Kidney capillary endothelial cell (primary cell): Measurements from ENCODE around the gene AMDHD1.

Experiments
- DNase-seq: peaks from one replicate; pipeline ENCODE4 v3.0.0-alpha.2; 2018; ENCODE audit warnings: low spot score

Gene AMDHD1, protein sequence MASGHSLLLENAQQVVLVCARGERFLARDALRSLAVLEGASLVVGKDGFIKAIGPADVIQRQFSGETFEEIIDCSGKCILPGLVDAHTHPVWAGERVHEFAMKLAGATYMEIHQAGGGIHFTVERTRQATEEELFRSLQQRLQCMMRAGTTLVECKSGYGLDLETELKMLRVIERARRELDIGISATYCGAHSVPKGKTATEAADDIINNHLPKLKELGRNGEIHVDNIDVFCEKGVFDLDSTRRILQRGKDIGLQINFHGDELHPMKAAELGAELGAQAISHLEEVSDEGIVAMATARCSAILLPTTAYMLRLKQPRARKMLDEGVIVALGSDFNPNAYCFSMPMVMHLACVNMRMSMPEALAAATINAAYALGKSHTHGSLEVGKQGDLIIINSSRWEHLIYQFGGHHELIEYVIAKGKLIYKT

DNA sequence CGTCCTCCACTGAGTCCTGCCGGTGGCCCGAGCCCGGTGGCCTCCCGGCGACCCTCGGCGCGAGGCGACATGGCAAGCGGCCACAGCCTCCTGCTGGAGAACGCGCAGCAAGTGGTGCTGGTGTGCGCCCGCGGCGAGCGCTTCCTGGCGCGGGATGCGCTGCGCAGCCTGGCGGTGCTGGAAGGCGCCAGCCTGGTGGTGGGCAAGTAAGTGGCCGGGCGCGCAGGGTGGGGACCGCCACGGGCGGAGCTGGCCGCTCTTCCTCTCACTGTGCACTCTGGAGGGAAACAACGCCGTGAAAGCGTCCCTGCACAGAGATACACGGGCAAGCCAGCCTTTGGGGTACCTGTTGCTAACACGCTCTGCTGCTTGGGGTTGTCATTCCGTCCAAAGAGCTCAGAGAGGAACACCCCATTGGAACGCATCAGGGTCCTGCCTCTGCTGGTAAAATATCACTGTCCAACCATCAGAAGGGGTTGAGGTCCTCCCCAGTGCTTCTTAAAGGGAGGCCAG, at the start of gene AMDHD1:
Gene AMDHD1, plus strand, starts transcription at position 2 of the 513 bp plus-strand sequence. Its CDS starts 68 bp downstream, at position 70.
- peak; percentile 40 for DNase-seq

DNA sequence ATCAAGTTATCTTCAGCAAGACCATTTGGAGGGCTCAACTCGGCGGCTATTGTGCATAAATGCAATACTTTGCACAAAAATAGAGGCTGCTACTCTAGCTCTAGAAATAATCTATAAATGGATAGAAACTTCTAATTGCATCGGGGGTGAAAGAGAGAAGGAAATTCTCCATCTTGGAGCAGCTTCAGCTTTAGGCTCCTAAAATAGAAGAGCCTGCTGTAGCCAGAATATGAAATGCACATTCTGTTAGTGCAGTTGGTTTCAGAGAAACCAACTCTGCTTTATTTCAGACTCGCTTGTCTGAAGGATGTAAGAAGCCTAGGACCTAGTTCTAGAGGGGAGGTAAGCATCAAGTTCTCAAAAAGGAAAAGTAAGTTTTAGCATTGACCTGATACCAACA, 46.3 kb upstream of the AMDHD1 start:
- DNase-seq, result no peak

DNA sequence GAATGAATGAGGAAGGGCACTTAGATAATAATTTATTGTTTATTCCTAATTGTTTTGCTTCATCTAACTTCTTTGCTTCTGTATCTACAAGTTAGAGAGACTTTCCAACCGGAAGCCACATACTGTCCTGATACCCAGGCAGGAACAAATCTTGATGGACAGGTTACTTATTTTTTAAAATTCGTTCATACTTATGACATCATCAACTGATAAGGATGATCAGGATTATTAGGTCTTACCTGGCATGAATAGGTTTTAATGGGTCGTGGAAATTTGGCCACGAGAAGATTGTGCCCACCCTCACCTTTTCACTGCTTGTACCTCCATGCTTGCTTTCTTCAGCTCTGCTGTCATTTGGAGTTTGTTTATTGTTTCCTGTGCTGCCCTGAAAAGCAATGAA, 45.0 kb upstream of the AMDHD1 start:
- DNase-seq, result no peak

DNA sequence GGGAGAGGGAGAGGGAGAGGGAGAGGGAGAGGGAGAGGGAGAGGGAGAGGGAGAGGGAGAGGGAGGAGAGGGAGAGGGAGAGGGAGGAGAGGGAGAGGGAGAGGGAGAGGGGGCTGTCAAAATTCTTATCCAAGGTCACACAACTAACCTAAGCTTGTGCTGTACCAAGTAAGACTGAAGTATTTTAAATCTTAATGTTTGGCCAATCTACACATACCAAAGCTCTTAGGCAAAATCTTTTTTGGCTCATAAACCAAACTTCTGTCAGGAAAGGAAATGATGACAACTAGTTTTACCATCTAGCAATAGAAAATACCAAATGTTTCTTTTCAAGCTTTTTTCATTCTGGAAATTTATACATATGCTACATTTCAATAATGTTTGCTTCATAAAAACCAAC, 34.6 kb upstream of the AMDHD1 start:
- no peak for DNase-seq

- no peak for DNase-seq
Measured at GRCh38 chr12:95909871-95910270, 33.3 kb upstream of the AMDHD1 start.

DNA sequence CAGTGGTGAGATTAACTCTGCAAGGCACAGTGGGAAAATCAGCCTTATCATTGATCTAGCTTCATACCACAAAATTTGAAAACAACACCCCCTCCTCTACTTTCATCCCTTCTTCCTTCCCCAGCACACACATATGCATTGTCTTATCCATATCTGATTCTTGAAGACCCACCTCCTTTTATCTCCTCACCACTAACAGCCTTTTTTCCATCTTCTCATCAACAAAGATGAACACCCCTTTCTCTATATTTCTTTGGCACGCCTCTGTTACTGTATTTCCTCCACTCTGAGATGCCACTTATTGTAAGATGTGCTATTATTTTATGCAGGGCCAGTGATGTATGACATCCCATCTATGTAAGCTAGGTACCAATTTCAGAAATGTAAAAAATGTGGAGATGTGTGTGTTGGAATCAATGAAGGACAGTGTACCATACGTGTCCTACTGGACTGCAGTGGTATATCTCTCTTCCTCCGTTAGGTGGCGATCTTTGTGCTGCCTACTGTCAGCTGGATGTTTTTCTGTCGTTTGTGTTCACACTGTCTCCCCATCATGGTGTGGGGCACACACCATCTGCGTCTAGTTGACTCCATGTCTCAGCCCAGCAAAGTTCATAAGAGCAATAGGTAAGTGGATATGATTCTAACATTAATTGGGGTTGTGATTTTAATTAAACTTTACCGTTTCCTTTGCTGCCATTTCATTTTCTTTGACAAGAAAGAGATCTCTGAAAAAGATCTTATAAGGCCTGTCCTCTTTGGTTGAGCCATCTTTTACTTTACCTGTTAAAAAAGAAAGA, 24.7 kb upstream of the AMDHD1 start:
- peak; percentile 44 for DNase-seq

GRCh38 chr12:95919110-95919509, 24.0 kb upstream of the AMDHD1 start:
- DNase-seq, result no peak

- no peak for DNase-seq
Measured at GRCh38 chr12:95922231-95922630, 20.9 kb upstream of the AMDHD1 start.

DNA sequence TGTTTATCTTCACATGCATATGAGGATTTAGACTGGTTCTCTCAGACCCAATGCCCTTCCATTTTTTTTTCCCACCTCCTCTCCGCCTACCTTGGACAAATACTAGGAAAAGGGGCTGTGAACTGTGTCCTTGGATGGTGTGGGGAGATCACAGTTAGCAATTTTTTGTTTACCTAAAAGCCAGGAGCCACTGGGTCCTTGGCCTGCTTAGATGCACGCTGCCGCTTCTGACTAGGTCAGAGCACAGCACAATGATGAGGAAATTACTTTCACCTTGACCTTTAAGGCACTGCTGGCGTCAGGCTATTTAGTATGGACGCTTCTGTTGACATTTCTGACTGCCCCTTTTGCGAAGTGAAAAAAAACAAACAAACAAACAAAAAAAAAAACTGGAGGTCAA, 2.6 kb upstream of the AMDHD1 start:
- no peak for DNase-seq

- DNase-seq, result no peak
Measured at GRCh38 chr12:95942101-95942523, 1.0 kb upstream of the AMDHD1 start.

DNA sequence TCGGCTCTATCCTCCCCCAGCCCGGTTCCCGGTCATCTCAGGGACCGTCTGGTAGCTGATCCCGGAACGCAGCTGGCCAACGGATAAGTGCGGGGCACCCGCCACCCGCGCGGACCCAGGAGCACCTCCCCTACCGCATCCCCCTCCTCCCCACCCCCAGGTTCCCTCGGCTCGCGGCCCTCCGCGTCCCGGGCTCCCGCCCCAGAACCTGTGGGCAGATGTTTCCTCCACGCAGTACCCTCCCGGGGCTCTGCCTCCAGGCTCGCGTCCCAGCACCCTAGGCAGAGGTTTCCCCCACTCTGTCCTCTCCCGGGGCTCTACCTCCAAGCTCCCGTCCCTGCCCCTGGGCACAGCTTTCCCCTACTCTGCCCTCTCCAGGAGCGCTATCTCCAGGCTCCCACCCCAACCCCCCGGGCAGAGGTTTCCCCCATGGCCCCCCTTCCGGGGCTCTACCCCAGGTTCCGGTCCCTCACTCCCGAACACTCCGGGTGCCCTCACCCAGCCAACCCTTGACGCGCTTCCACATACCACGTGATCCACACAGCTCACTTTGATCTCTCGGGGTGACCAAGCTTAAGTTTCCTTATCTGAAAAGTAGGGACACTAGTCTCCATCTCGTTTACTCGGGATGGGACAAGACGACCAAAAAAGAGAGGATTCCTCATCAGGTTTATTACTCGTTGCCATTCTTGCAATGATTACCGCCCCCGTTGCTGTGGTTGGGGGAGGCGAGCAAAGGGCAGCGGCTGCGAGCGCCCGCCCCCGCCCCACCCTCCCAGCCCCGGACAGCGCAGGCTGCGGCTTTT, 404 bp upstream of the AMDHD1 start, which contains the start of gene CCDC38:
Gene CCDC38, minus strand, starts transcription at position 91 of the 806 bp plus-strand sequence. CDS start 6,105 bp downstream, outside the sequence.
- DNase-seq, result peak; percentile 24

GRCh38 chr12:95944108-95944704, 1.1 kb downstream of the AMDHD1 start:
- no peak for DNase-seq

DNA sequence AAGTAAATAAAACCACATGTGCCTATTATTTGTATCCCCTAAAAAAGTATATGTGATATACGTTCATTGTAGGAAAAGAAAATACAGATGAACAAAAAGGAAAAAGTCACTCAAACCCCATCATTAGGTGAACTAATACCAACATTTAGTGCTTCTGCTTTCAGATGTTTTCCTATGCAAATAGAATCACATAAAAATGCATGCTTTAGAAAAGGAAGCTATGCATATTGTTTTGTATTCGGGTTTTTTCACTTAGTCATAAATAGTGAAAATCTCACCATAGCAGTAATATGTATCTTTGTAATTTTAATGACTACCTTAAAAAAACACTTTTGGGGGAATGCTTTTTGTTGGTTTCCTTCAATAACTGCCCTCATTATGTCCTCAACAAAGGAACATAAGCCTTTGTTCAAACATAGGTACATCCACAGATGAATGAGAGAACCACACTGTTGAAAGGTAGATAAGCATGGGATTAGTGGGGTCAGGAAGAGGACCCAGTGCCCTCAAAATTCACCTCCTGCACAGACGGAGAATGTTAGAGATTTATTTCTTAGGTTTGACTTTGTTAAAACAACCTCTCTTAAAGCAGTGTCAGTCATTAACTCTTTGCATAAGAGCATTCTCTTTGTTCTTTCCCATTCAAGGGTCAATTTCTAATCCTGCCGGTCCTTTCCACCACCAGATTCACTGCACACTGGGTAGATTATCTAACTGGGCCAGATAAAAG, 6.5 kb downstream of the AMDHD1 start:
- no peak for DNase-seq

DNA sequence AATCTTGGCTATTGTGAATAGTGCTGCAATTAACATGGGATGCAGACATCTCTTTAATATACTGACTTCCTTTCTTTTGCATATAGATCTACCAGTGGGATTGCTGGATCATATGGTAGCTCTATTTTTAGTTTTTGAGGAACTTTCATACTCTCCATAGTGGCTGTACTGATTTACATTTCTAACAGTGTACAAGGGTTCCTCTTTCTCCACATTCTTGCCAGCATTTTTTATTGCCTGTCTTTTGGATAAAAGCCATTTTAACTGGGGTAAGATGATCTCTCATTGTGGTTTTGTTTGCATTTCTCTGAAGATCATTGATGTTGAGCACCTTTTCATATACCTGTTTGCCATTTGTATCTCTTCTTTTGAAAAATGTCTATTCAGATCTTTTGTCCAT, 8.4 kb downstream of the AMDHD1 start:
- no peak for DNase-seq

DNA sequence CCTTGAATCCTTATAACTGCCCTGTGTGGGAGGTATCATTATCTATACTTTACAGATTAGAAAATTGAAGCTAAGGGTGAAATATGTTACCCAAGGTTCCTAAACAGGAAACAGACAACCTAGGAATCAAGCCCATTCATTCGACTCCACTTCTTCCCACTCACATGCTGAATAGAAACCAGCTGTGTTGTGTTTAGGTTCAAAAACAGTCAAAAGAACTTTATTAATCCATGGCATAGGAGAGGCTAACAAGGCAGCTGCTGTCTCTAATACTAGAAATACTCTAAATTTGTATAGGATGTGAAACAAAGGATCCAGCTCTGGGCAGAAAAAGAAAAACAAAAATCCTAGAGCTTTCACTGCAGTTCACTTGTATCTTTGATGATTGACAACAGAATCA, 9.9 kb downstream of the AMDHD1 start:
- no peak for DNase-seq

- DNase-seq, result no peak
Measured at GRCh38 chr12:95955549-95956159, 12.5 kb downstream of the AMDHD1 start.

- DNase-seq, result no peak
Measured at GRCh38 chr12:95956557-95957145, 13.5 kb downstream of the AMDHD1 start.

GRCh38 chr12:95959107-95959506, 16.0 kb downstream of the AMDHD1 start:
- DNase-seq, result no peak

GRCh38 chr12:95960241-95960640, 17.1 kb downstream of the AMDHD1 start:
- DNase-seq, result no peak

DNA sequence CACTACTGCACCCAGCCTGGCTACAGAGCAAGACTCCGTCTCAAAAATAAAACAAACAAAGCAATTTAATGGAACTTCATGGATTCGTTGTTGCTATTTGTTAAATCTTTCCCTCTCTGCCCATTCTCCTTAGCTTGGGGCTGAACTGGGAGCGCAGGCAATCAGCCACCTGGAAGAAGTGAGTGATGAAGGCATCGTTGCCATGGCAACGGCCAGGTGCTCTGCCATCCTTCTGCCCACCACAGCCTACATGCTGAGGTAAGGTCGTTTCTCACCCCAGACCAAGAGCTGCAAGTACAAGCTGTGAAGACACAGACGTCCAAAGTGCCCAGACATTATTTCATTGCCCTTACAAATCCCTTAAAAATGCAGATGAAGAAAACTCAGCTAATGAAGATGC, 19.1 kb downstream of the AMDHD1 start:
- no peak for DNase-seq
